Daoy (cell line): ENCODE data around the gene CNR2. TPM values are rescaled to one million over a fixed set of nuclear protein-coding genes. Genes with fewer than 3 reads are reported as not detected.
A peak's percentile ranks its signal among the peaks of the same experiment; 100 is the strongest.
"Not testable (repeated sequence)": the region's sequence is repeated elsewhere in the genome, so short reads cannot be mapped to it uniquely, and the experiment has no call there.

ENCODE experiments used
- DNase-seq: peaks from one replicate; pipeline ENCODE4 v3.0.0-alpha.2; 2015; ENCODE audit warnings: low read depth
- total RNA-seq: library from RNA; depleted of rRNA; stranded (reverse); fragments of >200 nt; shearing (Covaris generic); gene quantifications from 2 replicates; pipeline ENCODE4 v1.2.3, GENCODE V29; 2014

CNR2 gene
- total RNA-seq, 1 experiment from 2014 or later: not detected

GRCh38 chr1:23885222-23885621, 27.9 kb downstream of the CNR2 start:
- no peak for DNase-seq

- no peak for DNase-seq
Observed at GRCh38 chr1:23882746-23883145, 30.4 kb downstream of the CNR2 start.

- DNase-seq: no peak
Observed at GRCh38 chr1:23879809-23880208, 33.4 kb downstream of the CNR2 start.

GRCh38 chr1:23878668-23879067, 34.5 kb downstream of the CNR2 start:
- DNase-seq: no peak

GRCh38 chr1:23875382-23875781, 37.8 kb downstream of the CNR2 start:
- DNase-seq: no peak

GRCh38 chr1:23872421-23872820, 40.7 kb downstream of the CNR2 start:
- DNase-seq: no peak

- DNase-seq: no peak
Observed at GRCh38 chr1:23869051-23869450, 44.1 kb downstream of the CNR2 start.

- DNase-seq: peak; percentile 40
Observed at GRCh38 chr1:23868557-23869016, 44.6 kb downstream of the CNR2 start.

- DNase-seq: peak; percentile 95
Observed at GRCh38 chr1:23867895-23868556, 45.1 kb downstream of the CNR2 start, which contains the start of gene FUCA1. Gene FUCA1 (minus strand): TSS chr1:23868290. CDS start chr1:23868286, 4 bp downstream.

- no peak for DNase-seq
Observed at GRCh38 chr1:23867542-23867894, 45.6 kb downstream of the CNR2 start.

GRCh38 chr1:23865543-23865930, 47.6 kb downstream of the CNR2 start:
- peak; percentile 79 for DNase-seq

- no peak for DNase-seq
Observed at GRCh38 chr1:23864801-23865542, 48.2 kb downstream of the CNR2 start.

GRCh38 chr1:23862640-23863039, 50.5 kb downstream of the CNR2 start:
- no peak for DNase-seq

GRCh38 chr1:23854568-23854967, 58.6 kb downstream of the CNR2 start:
- DNase-seq: peak; percentile 7

- not testable (repeated sequence) for DNase-seq
Observed at GRCh38 chr1:23853124-23853523, 60.0 kb downstream of the CNR2 start.

GRCh38 chr1:23851406-23851805, 61.8 kb downstream of the CNR2 start:
- DNase-seq: not testable (repeated sequence)

GRCh38 chr1:23848673-23849616, 64.2 kb downstream of the CNR2 start:
- DNase-seq: no peak

GRCh38 chr1:23847482-23848095, 65.6 kb downstream of the CNR2 start:
- DNase-seq: not testable (repeated sequence)

- no peak for DNase-seq
Observed at GRCh38 chr1:23845163-23845562, 68.0 kb downstream of the CNR2 start.

- DNase-seq: no peak
Observed at GRCh38 chr1:23843644-23844043, 69.5 kb downstream of the CNR2 start.

- peak; percentile 83 for DNase-seq
Observed at GRCh38 chr1:23838401-23838866, 74.7 kb downstream of the CNR2 start.

- DNase-seq: no peak
Observed at GRCh38 chr1:23837908-23838307, 75.3 kb downstream of the CNR2 start.
